WTC11 (cell line): ENCODE results near the gene PPP1R2C.

Experiments
- CBFB ChIP-seq: sonication (generic); formaldehyde crosslinking; IDR thresholded peaks from 2 replicates; pipeline ENCODE4 v1.8.1; 2022; ENCODE audit warnings: mild to moderate bottlenecking, low read depth, missing genetic modification reagents
- EMX1 ChIP-seq: fragments of 250-450 bp; sonication (Bioruptor Pico); IDR thresholded peaks from 2 replicates; pipeline ENCODE4 v1.8.0; 2021; ENCODE audit warnings: mild to moderate bottlenecking
- FOXP1 ChIP-seq: sonication (generic); formaldehyde crosslinking; IDR thresholded peaks from 2 replicates; pipeline ENCODE4 v1.8.0; 2022; ENCODE audit warnings: missing genetic modification reagents, mild to moderate bottlenecking, moderate library complexity, borderline replicate concordance
- JUN ChIP-seq: sonication (generic); formaldehyde crosslinking; IDR thresholded peaks from 2 replicates; pipeline ENCODE4 v1.8.0; 2023; ENCODE audit warnings: mild to moderate bottlenecking, missing genetic modification reagents
- NR2C2 ChIP-seq: sonication (generic); formaldehyde crosslinking; IDR thresholded peaks from 2 replicates; pipeline ENCODE4 v1.8.0; 2022; ENCODE audit warnings: mild to moderate bottlenecking, missing genetic modification reagents
- TCF7 ChIP-seq: sonication (generic); formaldehyde crosslinking; IDR thresholded peaks from 2 replicates; pipeline ENCODE4 v1.8.0; 2022; ENCODE audit warnings: mild to moderate bottlenecking, low read depth, missing genetic modification reagents, moderate library complexity
- TEAD1 ChIP-seq: sonication (generic); formaldehyde crosslinking; IDR thresholded peaks from 2 replicates; pipeline ENCODE4 v1.8.0; 2022; ENCODE audit warnings: mild to moderate bottlenecking, missing genetic modification reagents
- ZNF317 ChIP-seq: sonication (generic); formaldehyde crosslinking; IDR thresholded peaks from 2 replicates; pipeline ENCODE4 v1.8.1; 2023; ENCODE audit warnings: low read depth, mild to moderate bottlenecking, moderate library complexity, missing genetic modification reagents, borderline replicate concordance
- TF ChIP-seq, protein P1 (sequence below): fragments of 200-600 bp; IDR thresholded peaks from 2 replicates; pipeline ENCODE4 v1.8.0; 2022; ENCODE audit warnings: antibody characterized with exemption
- TF ChIP-seq, protein P2 (sequence below): sonication (generic); formaldehyde crosslinking; IDR thresholded peaks from 2 replicates; pipeline ENCODE4 v1.8.0; 2022; ENCODE audit warnings: mild to moderate bottlenecking, missing genetic modification reagents
- TF ChIP-seq, protein P3 (sequence below): sonication (generic); formaldehyde crosslinking; IDR thresholded peaks from 2 replicates; pipeline ENCODE4 v1.8.1; 2022; ENCODE audit warnings: mild to moderate bottlenecking, moderate library complexity, missing genetic modification reagents
- TF ChIP-seq, protein P4 (sequence below): sonication (generic); formaldehyde crosslinking; IDR thresholded peaks from 2 replicates; pipeline ENCODE4 v1.8.1; 2023; ENCODE audit warnings: mild to moderate bottlenecking, missing genetic modification reagents, borderline replicate concordance

DNA sequence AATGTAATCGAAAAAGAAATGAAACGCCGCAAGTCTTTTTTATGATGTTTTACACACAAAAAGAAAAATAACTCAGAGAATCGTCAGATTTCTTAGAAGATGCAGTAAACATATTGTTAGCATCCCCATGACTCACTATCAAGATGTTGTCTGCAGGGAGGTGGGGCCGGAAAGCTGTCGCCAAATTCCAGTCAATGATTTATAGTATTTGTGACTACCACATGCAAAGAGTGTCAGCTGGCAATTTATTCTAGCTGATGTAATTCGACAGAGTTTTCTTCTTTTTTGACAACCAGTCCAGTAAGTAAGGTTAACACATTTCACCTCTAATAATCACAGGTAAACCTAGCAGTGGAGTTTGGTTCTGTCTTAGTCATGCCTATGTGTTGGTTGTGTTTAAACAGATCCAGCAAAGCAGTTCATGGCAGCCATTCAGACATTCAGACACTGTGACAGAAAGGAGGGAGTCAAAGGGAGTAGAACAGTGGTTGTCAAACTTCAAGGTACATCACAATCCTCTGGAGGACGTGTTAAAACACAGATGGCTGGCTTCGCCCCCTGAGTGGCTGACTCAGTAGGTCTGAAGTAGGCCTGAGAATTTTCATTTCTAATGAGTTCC is 19.8 kb upstream of the PPP1R2C start:
- TF ChIP-seq EMX1 (CRISPR knock-in tag) (no peak), TEAD1 (no peak), ZNF317 (no peak), NR2C2 (CRISPR knock-in tag) (no peak), FOXP1 (CRISPR knock-in tag) (no peak), JUN (CRISPR knock-in tag) (no peak), TCF7 (CRISPR knock-in tag) (no peak), CBFB (CRISPR knock-in tag) (no peak)
- TF ChIP-seq, protein P1, sequence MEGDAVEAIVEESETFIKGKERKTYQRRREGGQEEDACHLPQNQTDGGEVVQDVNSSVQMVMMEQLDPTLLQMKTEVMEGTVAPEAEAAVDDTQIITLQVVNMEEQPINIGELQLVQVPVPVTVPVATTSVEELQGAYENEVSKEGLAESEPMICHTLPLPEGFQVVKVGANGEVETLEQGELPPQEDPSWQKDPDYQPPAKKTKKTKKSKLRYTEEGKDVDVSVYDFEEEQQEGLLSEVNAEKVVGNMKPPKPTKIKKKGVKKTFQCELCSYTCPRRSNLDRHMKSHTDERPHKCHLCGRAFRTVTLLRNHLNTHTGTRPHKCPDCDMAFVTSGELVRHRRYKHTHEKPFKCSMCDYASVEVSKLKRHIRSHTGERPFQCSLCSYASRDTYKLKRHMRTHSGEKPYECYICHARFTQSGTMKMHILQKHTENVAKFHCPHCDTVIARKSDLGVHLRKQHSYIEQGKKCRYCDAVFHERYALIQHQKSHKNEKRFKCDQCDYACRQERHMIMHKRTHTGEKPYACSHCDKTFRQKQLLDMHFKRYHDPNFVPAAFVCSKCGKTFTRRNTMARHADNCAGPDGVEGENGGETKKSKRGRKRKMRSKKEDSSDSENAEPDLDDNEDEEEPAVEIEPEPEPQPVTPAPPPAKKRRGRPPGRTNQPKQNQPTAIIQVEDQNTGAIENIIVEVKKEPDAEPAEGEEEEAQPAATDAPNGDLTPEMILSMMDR: no peak
- TF ChIP-seq, protein P2, sequence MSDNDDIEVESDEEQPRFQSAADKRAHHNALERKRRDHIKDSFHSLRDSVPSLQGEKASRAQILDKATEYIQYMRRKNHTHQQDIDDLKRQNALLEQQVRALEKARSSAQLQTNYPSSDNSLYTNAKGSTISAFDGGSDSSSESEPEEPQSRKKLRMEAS (CRISPR knock-in tag): no peak
- TF ChIP-seq, protein P3, sequence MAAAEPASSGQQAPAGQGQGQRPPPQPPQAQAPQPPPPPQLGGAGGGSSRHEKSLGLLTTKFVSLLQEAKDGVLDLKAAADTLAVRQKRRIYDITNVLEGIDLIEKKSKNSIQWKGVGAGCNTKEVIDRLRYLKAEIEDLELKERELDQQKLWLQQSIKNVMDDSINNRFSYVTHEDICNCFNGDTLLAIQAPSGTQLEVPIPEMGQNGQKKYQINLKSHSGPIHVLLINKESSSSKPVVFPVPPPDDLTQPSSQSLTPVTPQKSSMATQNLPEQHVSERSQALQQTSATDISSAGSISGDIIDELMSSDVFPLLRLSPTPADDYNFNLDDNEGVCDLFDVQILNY: no peak
- TF ChIP-seq, protein P4, sequence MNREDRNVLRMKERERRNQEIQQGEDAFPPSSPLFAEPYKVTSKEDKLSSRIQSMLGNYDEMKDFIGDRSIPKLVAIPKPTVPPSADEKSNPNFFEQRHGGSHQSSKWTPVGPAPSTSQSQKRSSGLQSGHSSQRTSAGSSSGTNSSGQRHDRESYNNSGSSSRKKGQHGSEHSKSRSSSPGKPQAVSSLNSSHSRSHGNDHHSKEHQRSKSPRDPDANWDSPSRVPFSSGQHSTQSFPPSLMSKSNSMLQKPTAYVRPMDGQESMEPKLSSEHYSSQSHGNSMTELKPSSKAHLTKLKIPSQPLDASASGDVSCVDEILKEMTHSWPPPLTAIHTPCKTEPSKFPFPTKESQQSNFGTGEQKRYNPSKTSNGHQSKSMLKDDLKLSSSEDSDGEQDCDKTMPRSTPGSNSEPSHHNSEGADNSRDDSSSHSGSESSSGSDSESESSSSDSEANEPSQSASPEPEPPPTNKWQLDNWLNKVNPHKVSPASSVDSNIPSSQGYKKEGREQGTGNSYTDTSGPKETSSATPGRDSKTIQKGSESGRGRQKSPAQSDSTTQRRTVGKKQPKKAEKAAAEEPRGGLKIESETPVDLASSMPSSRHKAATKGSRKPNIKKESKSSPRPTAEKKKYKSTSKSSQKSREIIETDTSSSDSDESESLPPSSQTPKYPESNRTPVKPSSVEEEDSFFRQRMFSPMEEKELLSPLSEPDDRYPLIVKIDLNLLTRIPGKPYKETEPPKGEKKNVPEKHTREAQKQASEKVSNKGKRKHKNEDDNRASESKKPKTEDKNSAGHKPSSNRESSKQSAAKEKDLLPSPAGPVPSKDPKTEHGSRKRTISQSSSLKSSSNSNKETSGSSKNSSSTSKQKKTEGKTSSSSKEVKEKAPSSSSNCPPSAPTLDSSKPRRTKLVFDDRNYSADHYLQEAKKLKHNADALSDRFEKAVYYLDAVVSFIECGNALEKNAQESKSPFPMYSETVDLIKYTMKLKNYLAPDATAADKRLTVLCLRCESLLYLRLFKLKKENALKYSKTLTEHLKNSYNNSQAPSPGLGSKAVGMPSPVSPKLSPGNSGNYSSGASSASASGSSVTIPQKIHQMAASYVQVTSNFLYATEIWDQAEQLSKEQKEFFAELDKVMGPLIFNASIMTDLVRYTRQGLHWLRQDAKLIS (CRISPR knock-in tag): no peak
